Measurements from ENCODE around the gene SLX4IP.

Gene SLX4IP

GRCh38 chr20:10523443-10523842 is 88.3 kb downstream of the SLX4IP start:
- DNase-seq: no peak

- DNase-seq: no peak
These were observed 89.0 kb downstream of the SLX4IP start for GRCh38 chr20:10524034-10524476.

GRCh38 chr20:10524643-10525042 is 89.5 kb downstream of the SLX4IP start:
- no peak for DNase-seq

- no peak for DNase-seq
These were observed 92.7 kb downstream of the SLX4IP start for GRCh38 chr20:10527781-10528180.

GRCh38 chr20:10530883-10531282 is 95.8 kb downstream of the SLX4IP start:
- DNase-seq: no peak

GRCh38 chr20:10531848-10532247 is 96.7 kb downstream of the SLX4IP start:
- no peak for DNase-seq

- no peak for DNase-seq
These were observed 97.3 kb downstream of the SLX4IP start for GRCh38 chr20:10532361-10532760.

- peak; percentile 34 for DNase-seq
These were observed 101.4 kb downstream of the SLX4IP start for GRCh38 chr20:10536531-10536930.

- no peak for DNase-seq
These were observed 102.9 kb downstream of the SLX4IP start for GRCh38 chr20:10537850-10538480.

- DNase-seq: no peak
These were observed 103.7 kb downstream of the SLX4IP start for GRCh38 chr20:10538768-10539167.

- DNase-seq: no peak
These were observed 104.9 kb downstream of the SLX4IP start for GRCh38 chr20:10539818-10540553.

- no peak for DNase-seq
These were observed 105.8 kb downstream of the SLX4IP start for GRCh38 chr20:10540636-10541493.

GRCh38 chr20:10541668-10542411 is 106.7 kb downstream of the SLX4IP start:
- no peak for DNase-seq

GRCh38 chr20:10542442-10542841 is 107.3 kb downstream of the SLX4IP start:
- no peak for DNase-seq

- no peak for DNase-seq
These were observed 108.4 kb downstream of the SLX4IP start for GRCh38 chr20:10543480-10543879.

GRCh38 chr20:10547276-10548114 is 112.4 kb downstream of the SLX4IP start:
- no peak for DNase-seq

- no peak for DNase-seq
These were observed 114.4 kb downstream of the SLX4IP start for GRCh38 chr20:10549511-10549910.

- no peak for DNase-seq
These were observed 115.4 kb downstream of the SLX4IP start for GRCh38 chr20:10550204-10551118.

GRCh38 chr20:10551732-10552724 is 116.9 kb downstream of the SLX4IP start:
- no peak for DNase-seq

All from CD4-positive, alpha-beta T cell treated with Interleukin-17A for 4 hours (primary cell).